C4-2B (cell line): Measurements from ENCODE around the gene KAT7.

Experiments used
- CTCF ChIP-seq: fragments of 450-650 bp; conservative IDR thresholded peaks from 2 replicates; pipeline ENCODE4 v1.5.1; 2017; ENCODE audit warnings: mild to moderate bottlenecking
- ZFX ChIP-seq: fragments of 450-650 bp; IDR thresholded peaks from 2 replicates; pipeline ENCODE4 v1.6.1; 2017

GRCh38 chr17:49756323-49757150 lies 31.9 kb upstream of the KAT7 start:
- TF ChIP-seq CTCF (no peak), ZFX (no peak)
